GM23248 (cell line): ENCODE data around the gene NME9. TPM values are rescaled to one million over a fixed set of nuclear protein-coding genes. Genes with fewer than 3 reads are reported as not detected.

Experiments
- DNase-seq: peaks from one replicate; pipeline ENCODE4 v3.0.0-alpha.2; 2015
- H2AFZ ChIP-seq: fragments of 200-600 bp; sonication (generic); 2 replicates; pipeline ENCODE4 v1.6.1; 2016; ENCODE audit warnings: antibody characterized with exemption
- H3F3A ChIP-seq: fragments of 200-600 bp; sonication (generic); 2 replicates; pipeline ENCODE4 v1.6.1; 2016; ENCODE audit warnings: mild to moderate bottlenecking, antibody characterized with exemption, mixed run types; ENCODE audit not compliant: insufficient read depth
- H3K27ac ChIP-seq: fragments of 200-600 bp; sonication (generic); 2 replicates; pipeline ENCODE4 v1.5.1; 2016; ENCODE audit warnings: mild to moderate bottlenecking
- H3K27me3 ChIP-seq: fragments of 200-600 bp; sonication (generic); replicated peaks from 2 replicates; pipeline ENCODE4 v1.6.1; 2016; ENCODE audit warnings: mild to moderate bottlenecking; ENCODE audit not compliant: insufficient read depth
- H3K36me3 ChIP-seq: fragments of 200-600 bp; sonication (generic); 2 replicates; pipeline ENCODE4 v1.6.1; 2016; ENCODE audit warnings: low read depth, mild to moderate bottlenecking
- H3K4me1 ChIP-seq: fragments of 200-600 bp; sonication (generic); 2 replicates; pipeline ENCODE4 v1.6.1; 2016; ENCODE audit warnings: mild to moderate bottlenecking; ENCODE audit not compliant: insufficient read depth
- H3K4me2 ChIP-seq: fragments of 200-600 bp; sonication (generic); one replicate; pipeline ENCODE4 v1.6.1; 2016; ENCODE audit warnings: mild to moderate bottlenecking; ENCODE audit not compliant: unreplicated experiment
- H3K4me3 ChIP-seq: fragments of 200-600 bp; sonication (generic); 2 replicates; pipeline ENCODE4 v1.5.1; 2016; ENCODE audit warnings: mild to moderate bottlenecking
- H3K79me2 ChIP-seq: fragments of 200-600 bp; sonication (generic); 2 replicates; pipeline ENCODE4 v1.6.1; 2016; ENCODE audit warnings: mild to moderate bottlenecking; ENCODE audit not compliant: insufficient read depth
- H3K9ac ChIP-seq: fragments of 200-600 bp; sonication (generic); 2 replicates; pipeline ENCODE4 v1.6.1; 2016; ENCODE audit warnings: mild to moderate bottlenecking
- H3K9me2 ChIP-seq: fragments of 200-600 bp; sonication (generic); 2 replicates; pipeline ENCODE4 v1.6.1; 2016; ENCODE audit warnings: mixed run types, mild to moderate bottlenecking, moderate library complexity; ENCODE audit not compliant: insufficient read depth
- H3K9me3 ChIP-seq: fragments of 200-600 bp; sonication (generic); one replicate; pipeline ENCODE4 v1.6.1; 2017; ENCODE audit warnings: low read depth
- H4K20me1 ChIP-seq: fragments of 200-600 bp; sonication (generic); 2 replicates; pipeline ENCODE4 v1.6.0; 2016; ENCODE audit not compliant: insufficient read depth
- EZH2 ChIP-seq: fragments of 200-600 bp; sonication (generic); IDR thresholded peaks from 2 replicates; pipeline ENCODE4 v1.6.1; 2018; ENCODE audit warnings: antibody characterized with exemption, mild to moderate bottlenecking; ENCODE audit not compliant: insufficient read depth, poor library complexity, severe bottlenecking
- EZH2phosphoT487 ChIP-seq: fragments of 200-600 bp; sonication (generic); IDR thresholded peaks from 2 replicates; pipeline ENCODE4 v1.6.1; 2018; ENCODE audit warnings: antibody characterized with exemption, moderate library complexity, mild to moderate bottlenecking, low read depth; ENCODE audit not compliant: insufficient read depth
- WGBS, 2 experiments: methylation state at CpG; one replicate each; pipeline ENCODE4 v1.1.6; 2015 to 2017; ENCODE audit warnings: low lambda C conversion rate in 2 of 2, low coverage in 1 of 2; ENCODE audit errors: missing lambda C conversion rate in 2 of 2; 5-methylcytosine and 5-hydroxymethylcytosine counted together
- in situ Hi-C: fragments of 300-500 bp; cut with MboI; formaldehyde crosslinking; loops from 2 replicates; pipeline ENCODE4 v1.15.0; 2020
- polyA plus RNA-seq: library from polyadenylated mRNA; unstranded; fragments of >200 nt; fragmentation: Nextera tagmentation; extraction: Ambion mirVana; gene quantifications from 2 replicates; pipeline ENCODE4 v1.2.1, GENCODE V29; 2016
- total RNA-seq: library from RNA; depleted of rRNA; stranded (reverse); fragments of >200 nt; shearing (Covaris generic); gene quantifications from 2 replicates; pipeline ENCODE4 v1.2.3, GENCODE V29; 2014; rRNA removed

Gene NME9
- total and polyA plus RNA-seq, 2 experiments from 2014 or later, result 0.14 TPM; not detected in 1

- Histone ChIP-seq H3K27me3 (no peaks in the 10 kb centered on the region), H3K79me2 (no peaks in the 10 kb centered on the region), H4K20me1 (no peaks in the 10 kb centered on the region), H3K9me3 (no peaks in the 10 kb centered on the region), H3K9ac (no peak overlapping the region), H3K27ac (no peak overlapping the region), H2AFZ (no peak overlapping the region), H3F3A (no peaks in the 10 kb centered on the region), H3K4me2 (no peak overlapping the region), H3K9me2 (no peaks in the 10 kb centered on the region), H3K4me1 (no peaks in the 10 kb centered on the region), H3K36me3 (no peaks in the 10 kb centered on the region), H3K4me3 (no peak overlapping the region)
- DNase-seq, result no peak
- TF ChIP-seq EZH2phosphoT487 (no peak), EZH2 (no peak)
- in situ Hi-C loops, result no loop called here
- 5 to 7% methylated on average over 1 of the region's 1 CpG for WGBS, 2 experiments
Measured at GRCh38 chr3:138254216-138254615, 75.4 kb downstream of the NME9 start.

GRCh38 chr3:138253609-138254008 lies 76.0 kb downstream of the NME9 start:
- Histone ChIP-seq H3K36me3 (peaks cover 4% of the 10 kb centered on the region; the same call in 1 of the 2 replicates), H3K79me2 (no peaks in the 10 kb centered on the region), H4K20me1 (no peaks in the 10 kb centered on the region), H3K9me3 (no peaks in the 10 kb centered on the region), H3K4me2 (no peak overlapping the region), H3K4me1 (no peaks in the 10 kb centered on the region), H3K9ac (no peak overlapping the region), H3K27ac (no peak overlapping the region), H3K27me3 (no peaks in the 10 kb centered on the region), H3K9me2 (no peaks in the 10 kb centered on the region), H3F3A (no peaks in the 10 kb centered on the region), H3K4me3 (no peak overlapping the region), H2AFZ (no peak overlapping the region)
- TF ChIP-seq EZH2phosphoT487 (no peak), EZH2 (no peak)
- DNase-seq, result no peak
- WGBS, 2 experiments, result 97 to 100% methylated on average over 1 of the region's 1 CpG
- in situ Hi-C loops, result no loop called here

Other genes with a start within 250 kb of the NME9 start
- gene DZIP1L, start 214.2 kb downstream of the NME9 start, total RNA-seq, result 19.8 and 34.0 TPM in 2 replicates
- 9.6 and 11.1 TPM in 2 replicates for gene DZIP1L, start 214.2 kb downstream of the NME9 start, polyA plus RNA-seq
- not detected in 2 replicates for gene A4GNT, start 197.5 kb downstream of the NME9 start, total RNA-seq
- gene A4GNT, start 197.5 kb downstream of the NME9 start, polyA plus RNA-seq, result 0.14 TPM in 1 of 2 replicates, not detected in the other
- 14.7 and 16.9 TPM in 2 replicates for gene DBR1, start 154.9 kb downstream of the NME9 start, total RNA-seq
- gene DBR1, start 154.9 kb downstream of the NME9 start, polyA plus RNA-seq, result 12.1 and 12.3 TPM in 2 replicates
- 29.2 and 32.9 TPM in 2 replicates for gene ARMC8, start 142.6 kb downstream of the NME9 start, total RNA-seq
- 30.1 and 31.2 TPM in 2 replicates for gene ARMC8, start 142.6 kb downstream of the NME9 start, polyA plus RNA-seq
- gene MRAS, start 18.7 kb upstream of the NME9 start, total RNA-seq, result 54.9 and 56.7 TPM in 2 replicates
- gene MRAS, start 18.7 kb upstream of the NME9 start, polyA plus RNA-seq, result 65.1 and 65.5 TPM in 2 replicates
- gene ESYT3, start 104.8 kb upstream of the NME9 start, total RNA-seq, result 0.63 and 1.3 TPM in 2 replicates
- 0.38 and 0.48 TPM in 2 replicates for gene ESYT3, start 104.8 kb upstream of the NME9 start, polyA plus RNA-seq